HL-60 (cell line): ENCODE data around the gene WWOX.

Experiments
- POLR2AphosphoS5 ChIP-seq: IDR thresholded peaks from 2 replicates; pipeline ENCODE4 v1.6.1; 2012; ENCODE audit warnings: low read depth
- TF ChIP-seq, protein P1 (sequence below): IDR thresholded peaks from one replicate; pipeline ENCODE4 v1.5.1; 2011; ENCODE audit warnings: low read length, control low read depth, inconsistent platforms; ENCODE audit not compliant: insufficient read depth
- TF ChIP-seq, protein P2 (sequence below): IDR thresholded peaks from 2 replicates; pipeline ENCODE4 v1.6.1; 2012; ENCODE audit warnings: low read depth; ENCODE audit not compliant: insufficient replicate concordance

GRCh38 chr16:78915811-78916345, 816.4 kb downstream of the WWOX start:
- TF ChIP-seq, protein P1, sequence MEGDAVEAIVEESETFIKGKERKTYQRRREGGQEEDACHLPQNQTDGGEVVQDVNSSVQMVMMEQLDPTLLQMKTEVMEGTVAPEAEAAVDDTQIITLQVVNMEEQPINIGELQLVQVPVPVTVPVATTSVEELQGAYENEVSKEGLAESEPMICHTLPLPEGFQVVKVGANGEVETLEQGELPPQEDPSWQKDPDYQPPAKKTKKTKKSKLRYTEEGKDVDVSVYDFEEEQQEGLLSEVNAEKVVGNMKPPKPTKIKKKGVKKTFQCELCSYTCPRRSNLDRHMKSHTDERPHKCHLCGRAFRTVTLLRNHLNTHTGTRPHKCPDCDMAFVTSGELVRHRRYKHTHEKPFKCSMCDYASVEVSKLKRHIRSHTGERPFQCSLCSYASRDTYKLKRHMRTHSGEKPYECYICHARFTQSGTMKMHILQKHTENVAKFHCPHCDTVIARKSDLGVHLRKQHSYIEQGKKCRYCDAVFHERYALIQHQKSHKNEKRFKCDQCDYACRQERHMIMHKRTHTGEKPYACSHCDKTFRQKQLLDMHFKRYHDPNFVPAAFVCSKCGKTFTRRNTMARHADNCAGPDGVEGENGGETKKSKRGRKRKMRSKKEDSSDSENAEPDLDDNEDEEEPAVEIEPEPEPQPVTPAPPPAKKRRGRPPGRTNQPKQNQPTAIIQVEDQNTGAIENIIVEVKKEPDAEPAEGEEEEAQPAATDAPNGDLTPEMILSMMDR: no peak
- no peak for TF ChIP-seq POLR2AphosphoS5
- TF ChIP-seq, protein P2, sequence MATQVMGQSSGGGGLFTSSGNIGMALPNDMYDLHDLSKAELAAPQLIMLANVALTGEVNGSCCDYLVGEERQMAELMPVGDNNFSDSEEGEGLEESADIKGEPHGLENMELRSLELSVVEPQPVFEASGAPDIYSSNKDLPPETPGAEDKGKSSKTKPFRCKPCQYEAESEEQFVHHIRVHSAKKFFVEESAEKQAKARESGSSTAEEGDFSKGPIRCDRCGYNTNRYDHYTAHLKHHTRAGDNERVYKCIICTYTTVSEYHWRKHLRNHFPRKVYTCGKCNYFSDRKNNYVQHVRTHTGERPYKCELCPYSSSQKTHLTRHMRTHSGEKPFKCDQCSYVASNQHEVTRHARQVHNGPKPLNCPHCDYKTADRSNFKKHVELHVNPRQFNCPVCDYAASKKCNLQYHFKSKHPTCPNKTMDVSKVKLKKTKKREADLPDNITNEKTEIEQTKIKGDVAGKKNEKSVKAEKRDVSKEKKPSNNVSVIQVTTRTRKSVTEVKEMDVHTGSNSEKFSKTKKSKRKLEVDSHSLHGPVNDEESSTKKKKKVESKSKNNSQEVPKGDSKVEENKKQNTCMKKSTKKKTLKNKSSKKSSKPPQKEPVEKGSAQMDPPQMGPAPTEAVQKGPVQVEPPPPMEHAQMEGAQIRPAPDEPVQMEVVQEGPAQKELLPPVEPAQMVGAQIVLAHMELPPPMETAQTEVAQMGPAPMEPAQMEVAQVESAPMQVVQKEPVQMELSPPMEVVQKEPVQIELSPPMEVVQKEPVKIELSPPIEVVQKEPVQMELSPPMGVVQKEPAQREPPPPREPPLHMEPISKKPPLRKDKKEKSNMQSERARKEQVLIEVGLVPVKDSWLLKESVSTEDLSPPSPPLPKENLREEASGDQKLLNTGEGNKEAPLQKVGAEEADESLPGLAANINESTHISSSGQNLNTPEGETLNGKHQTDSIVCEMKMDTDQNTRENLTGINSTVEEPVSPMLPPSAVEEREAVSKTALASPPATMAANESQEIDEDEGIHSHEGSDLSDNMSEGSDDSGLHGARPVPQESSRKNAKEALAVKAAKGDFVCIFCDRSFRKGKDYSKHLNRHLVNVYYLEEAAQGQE: no peak
